PC-9 (cell line): Measurements from ENCODE around the gene MOSPD2. TPM values are rescaled to one million over a fixed set of nuclear protein-coding genes. Genes with fewer than 3 reads are reported as not detected.

Experiments
- BruUV-seq: library from RNA; stranded (reverse); fragments of 400-500 nt; replicated peaks from 2 replicates; lab custom pipeline; 2021; lab: Mats Ljungman, UMichigan
- CTCF ChIA-PET: fragments of 300-600 bp; sonication (Branson Sonifier 250); formaldehyde crosslinking; loops from one replicate; lab custom pipeline; 2022; ENCODE audit warnings: antibody characterized with exemption; lab: Charles Lee
- POLR2A ChIA-PET: fragments of 300-600 bp; sonication (Branson Sonifier 250); formaldehyde crosslinking; loops from one replicate; lab custom pipeline; 2022; ENCODE audit warnings: antibody characterized with exemption; ENCODE audit not compliant: unreplicated experiment; lab: Charles Lee
- DNase-seq, 2 experiments: peaks; one replicate each; pipeline versions ENCODE4 v3.0.0 to v3.0.0-alpha.2; 2015 to 2022; ENCODE audit warnings: mixed read lengths in 1 of 2
- H2AFZ ChIP-seq: fragments of 200-600 bp; sonication (generic); 2 replicates; pipeline ENCODE4 v1.8.1; 2017; ENCODE audit warnings: antibody characterized with exemption
- H3F3A ChIP-seq: fragments of 200-600 bp; sonication (generic); 2 replicates; pipeline ENCODE4 v1.8.1; 2017; ENCODE audit warnings: antibody characterized with exemption, mild to moderate bottlenecking, low read depth; ENCODE audit not compliant: insufficient read depth
- H3K27ac ChIP-seq: fragments of 200-600 bp; sonication (generic); 2 replicates; pipeline ENCODE4 v1.6.1; 2016; ENCODE audit warnings: mixed run types
- H3K27me3 ChIP-seq: fragments of 200-600 bp; sonication (generic); 2 replicates; pipeline ENCODE4 v1.6.1; 2016; ENCODE audit warnings: low read depth, mixed run types; ENCODE audit not compliant: insufficient read depth
- H3K36me3 ChIP-seq: fragments of 200-600 bp; sonication (generic); 2 replicates; pipeline ENCODE4 v1.6.1; 2016; ENCODE audit warnings: low read depth, mixed run types
- H3K4me1 ChIP-seq: fragments of 200-600 bp; sonication (generic); replicated peaks from 2 replicates; pipeline ENCODE4 v1.6.1; 2016; ENCODE audit warnings: mixed run types; ENCODE audit not compliant: insufficient read depth
- H3K4me2 ChIP-seq: fragments of 200-600 bp; sonication (generic); 2 replicates; pipeline ENCODE4 v1.6.1; 2017; ENCODE audit warnings: mixed run types
- H3K4me3 ChIP-seq: fragments of 200-600 bp; sonication (generic); 2 replicates; pipeline ENCODE4 v1.6.1; 2016; ENCODE audit warnings: mixed run types
- H3K79me2 ChIP-seq: fragments of 200-600 bp; sonication (generic); 2 replicates; pipeline ENCODE4 v1.6.1; 2017; ENCODE audit warnings: low read depth, mixed run types
- H3K9me2 ChIP-seq: fragments of 200-600 bp; sonication (generic); 2 replicates; pipeline ENCODE4 v1.8.1; 2017; ENCODE audit warnings: mild to moderate bottlenecking; ENCODE audit not compliant: insufficient read depth
- H3K9me3 ChIP-seq: fragments of 200-600 bp; sonication (generic); 2 replicates; pipeline ENCODE4 v1.8.1; 2016; ENCODE audit warnings: low read depth; ENCODE audit not compliant: insufficient read depth
- H4K20me1 ChIP-seq: fragments of 200-600 bp; sonication (generic); 2 replicates; pipeline ENCODE4 v1.8.1; 2017; ENCODE audit not compliant: insufficient read depth
- CTCF ChIP-seq: fragments of 200-600 bp; sonication (generic); conservative IDR thresholded peaks from 2 replicates; pipeline ENCODE4 v1.6.1; 2017; ENCODE audit warnings: mixed run types, antibody characterized with exemption, mild to moderate bottlenecking, moderate library complexity
- EZH2 ChIP-seq: fragments of 200-600 bp; sonication (generic); IDR thresholded peaks from 2 replicates; pipeline ENCODE4 v1.8.0; 2017; ENCODE audit warnings: antibody characterized with exemption, low read depth
- intact Hi-C: fragments of 100-400 bp; cut with micrococcal nuclease; formaldehyde crosslinking; loops from one replicate; pipeline ENCODE4 v1.10.0; 2022; ENCODE audit not compliant: unreplicated experiment
- total RNA-seq: library from RNA; stranded (reverse); gene quantifications from 2 replicates; pipeline ENCODE4 v1.2.3, GENCODE V29; 2021

MOSPD2 gene
- total RNA-seq, 1 experiment from 2014 or later, result 19.4 TPM

- H3K4me2 ChIP-seq, result no peak overlapping the region
- H3K27me3 ChIP-seq, result no peaks in the 10 kb centered on the region
- no peak overlapping the region for H3K27ac ChIP-seq
- BruUV-seq, result no TSS peak
- TF ChIP-seq EZH2 (no peak), CTCF (no peak)
- no peaks in the 10 kb centered on the region for H3K9me3 ChIP-seq
- H3F3A ChIP-seq, result no peaks in the 10 kb centered on the region
- no peaks in the 10 kb centered on the region for H3K4me1 ChIP-seq
- H3K9me2 ChIP-seq, result no peaks in the 10 kb centered on the region
- H2AFZ ChIP-seq, result no peak overlapping the region
- no peaks in the 10 kb centered on the region for H3K79me2 ChIP-seq
- no peak for DNase-seq
- H3K36me3 ChIP-seq, result no peaks in the 10 kb centered on the region
- H3K4me3 ChIP-seq, result no peak overlapping the region
- ChIA-PET CTCF (no interaction called here), POLR2A (no interaction called here)
- no peaks in the 10 kb centered on the region for H4K20me1 ChIP-seq
- intact Hi-C loops, result no loop called here
Measured at GRCh38 chrX:14926471-14926870, 53.2 kb downstream of the MOSPD2 start.

- no peak for DNase-seq
- TF ChIP-seq CTCF, result no peak
- no peak for TF ChIP-seq EZH2
- Histone ChIP-seq H3F3A (no peaks in the 10 kb centered on the region), H3K36me3 (no peaks in the 10 kb centered on the region), H3K27ac (no peak overlapping the region), H3K79me2 (no peaks in the 10 kb centered on the region), H3K27me3 (no peaks in the 10 kb centered on the region), H3K4me2 (no peak overlapping the region), H3K9me2 (no peaks in the 10 kb centered on the region), H4K20me1 (no peaks in the 10 kb centered on the region), H3K4me3 (no peak overlapping the region), H3K9me3 (no peaks in the 10 kb centered on the region), H3K4me1 (no peaks in the 10 kb centered on the region), H2AFZ (no peak overlapping the region)
- intact Hi-C loops, result no loop called here
- CTCF ChIA-PET, result no interaction called here
- POLR2A ChIA-PET, result no interaction called here
- no TSS peak for BruUV-seq
Measured at GRCh38 chrX:14927401-14927800, 54.2 kb downstream of the MOSPD2 start.

- no peaks in the 10 kb centered on the region for H3K9me3 ChIP-seq
- no peaks in the 10 kb centered on the region for H3K36me3 ChIP-seq
- no peaks in the 10 kb centered on the region for H3K9me2 ChIP-seq
- CTCF ChIA-PET, result no interaction called here
- no peaks in the 10 kb centered on the region for H3K4me1 ChIP-seq
- no peak overlapping the region for H3K4me2 ChIP-seq
- POLR2A ChIA-PET, result no interaction called here
- no peak for DNase-seq
- no peak overlapping the region for H3K4me3 ChIP-seq
- no TSS peak for BruUV-seq
- H3F3A ChIP-seq, result no peaks in the 10 kb centered on the region
- H3K79me2 ChIP-seq, result no peaks in the 10 kb centered on the region
- TF ChIP-seq CTCF (no peak), EZH2 (no peak)
- no peak overlapping the region for H3K27ac ChIP-seq
- no peak overlapping the region for H2AFZ ChIP-seq
- intact Hi-C loops, result no loop called here
- no peaks in the 10 kb centered on the region for H3K27me3 ChIP-seq
- H4K20me1 ChIP-seq, result no peaks in the 10 kb centered on the region
Measured at GRCh38 chrX:14930663-14931062, 57.4 kb downstream of the MOSPD2 start.
